SK-N-MC (cell line): Measurements from ENCODE around the gene NTNG1.

Experiments used
- EZH2 ChIP-seq: fragments of 200-600 bp; sonication (generic); IDR thresholded peaks from one replicate; pipeline ENCODE4 v1.6.1; 2017; ENCODE audit warnings: antibody characterized with exemption
- POLR2AphosphoS5 ChIP-seq: IDR thresholded peaks from 2 replicates; pipeline ENCODE4 v1.6.1; 2012; ENCODE audit warnings: mild to moderate bottlenecking, low read depth, low read length, borderline replicate concordance

DNA sequence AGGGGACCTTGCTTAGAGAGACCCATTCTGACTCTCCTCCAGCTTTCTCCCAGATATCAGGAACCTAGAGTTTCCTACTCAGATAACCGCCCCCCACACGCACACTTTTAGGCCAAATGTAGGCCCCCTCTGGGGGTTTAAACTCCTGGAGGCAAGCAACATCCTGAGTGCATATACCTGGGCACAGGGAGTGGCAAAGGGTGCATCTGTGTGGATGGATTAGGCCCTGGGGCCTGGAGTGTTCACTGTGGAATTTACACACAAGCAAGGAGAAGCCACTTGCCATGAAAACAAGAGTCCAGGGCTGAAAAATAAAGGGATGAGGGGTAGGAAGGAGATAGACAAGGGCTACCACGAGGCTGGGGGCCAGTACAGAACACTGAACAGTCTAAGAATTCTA is 343.1 kb downstream of the NTNG1 start:
- no peak for TF ChIP-seq POLR2AphosphoS5
- no peak for TF ChIP-seq EZH2
